Measurements from ENCODE around the gene ENTPD6. TPM values are rescaled to one million over a fixed set of nuclear protein-coding genes. Genes with fewer than 3 reads are reported as not detected.
"Not testable (repeated sequence)": the region's sequence is repeated elsewhere in the genome, so short reads cannot be mapped to it uniquely, and the experiment has no call there.

ENTPD6 gene
- total RNA-seq, 4 donors from 2014 or later = 33.8 to 103 (median 47.0) TPM

GRCh38 chr20:25258476-25258805, 62.9 kb downstream of the ENTPD6 start:
- Histone ChIP-seq H3K4me3 (no peak overlapping the region), H3K9me3 (no peaks in the 10 kb centered on the region), H3K36me3 (peaks cover 24% of the 10 kb centered on the region), H3K4me1 (peaks cover 26% of the 10 kb centered on the region), H3K27me3 (no peaks in the 10 kb centered on the region), H3K27ac (no peak overlapping the region)
- WGBS = 64% methylated on average over 6 of the region's 8 CpGs
- TF ChIP-seq POLR2AphosphoS5 (IDR thresholded peaks at IDR 0.05) (no peak), POLR2A (IDR thresholded peaks at IDR 0.05) (no peak), EP300 (IDR thresholded peaks at IDR 0.05) (no peak), CTCF (IDR thresholded peaks at IDR 0.05) (no peak)
- DNase-seq (ENCODE audit: low spot score in 2 of 2) = peak in 1 of 2 donors; percentile 70

- H3K4me1 ChIP-seq = peaks cover 26% of the 10 kb centered on the region
- 68% methylated on average over 4 of the region's 4 CpGs for WGBS
- no peak overlapping the region for H3K4me3 ChIP-seq
- no peaks in the 10 kb centered on the region for H3K27me3 ChIP-seq
- peak in 1 of 2 donors; percentile 55 for DNase-seq (ENCODE audit: low spot score in 2 of 2)
- H3K27ac ChIP-seq = no peak overlapping the region
- H3K9me3 ChIP-seq = no peaks in the 10 kb centered on the region
- TF ChIP-seq POLR2AphosphoS5 (IDR thresholded peaks at IDR 0.05) = no peak
- TF ChIP-seq CTCF (IDR thresholded peaks at IDR 0.05) = no peak
- no peak for TF ChIP-seq POLR2A (IDR thresholded peaks at IDR 0.05)
- no peak for TF ChIP-seq EP300 (IDR thresholded peaks at IDR 0.05)
- peaks cover 24% of the 10 kb centered on the region for H3K36me3 ChIP-seq
These were observed 63.3 kb downstream of the ENTPD6 start for GRCh38 chr20:25258828-25259227.

GRCh38 chr20:25259358-25259757, 63.8 kb downstream of the ENTPD6 start:
- WGBS = 85% methylated on average over 12 of the region's 12 CpGs

GRCh38 chr20:25259788-25260254, 64.3 kb downstream of the ENTPD6 start:
- Histone ChIP-seq H3K27me3 (no peaks in the 10 kb centered on the region), H3K36me3 (peaks cover 24% of the 10 kb centered on the region), H3K9me3 (no peaks in the 10 kb centered on the region), H3K4me3 (no peak overlapping the region), H3K27ac (no peak overlapping the region), H3K4me1 (peaks cover 21% of the 10 kb centered on the region)
- 95% methylated on average over 9 of the region's 9 CpGs for WGBS
- peak in 1 of 2 donors; percentile 65 for DNase-seq (ENCODE audit: low spot score in 2 of 2)
- TF ChIP-seq POLR2AphosphoS5 (IDR thresholded peaks at IDR 0.05) = no peak

More at GRCh38 chr20:25259358-25259757, 63.8 kb downstream of the ENTPD6 start:
- peaks cover 23% of the 10 kb centered on the region for H3K4me1 ChIP-seq
- H3K27me3 ChIP-seq = no peaks in the 10 kb centered on the region
- TF ChIP-seq POLR2A (IDR thresholded peaks at IDR 0.05) (no peak), EP300 (IDR thresholded peaks at IDR 0.05) (no peak), CTCF (IDR thresholded peaks at IDR 0.05) (no peak), POLR2AphosphoS5 (IDR thresholded peaks at IDR 0.05) (no peak)
- peaks cover 24% of the 10 kb centered on the region for H3K36me3 ChIP-seq
- DNase-seq (ENCODE audit: low spot score in 2 of 2) = peak in 1 of 2 donors; percentile 56
- H3K27ac ChIP-seq = no peak overlapping the region
- no peak overlapping the region for H3K4me3 ChIP-seq
- no peaks in the 10 kb centered on the region for H3K9me3 ChIP-seq

- peaks cover 24% of the 10 kb centered on the region for H3K36me3 ChIP-seq
- peak in 1 of 2 donors; percentile 26 for DNase-seq (ENCODE audit: low spot score in 2 of 2)
- not testable (repeated sequence) for H3K4me3 ChIP-seq, H3K27ac ChIP-seq, H3K27me3 ChIP-seq, H3K9me3 ChIP-seq
- H3K4me1 ChIP-seq = peaks cover 13% of the 10 kb centered on the region
- 95% methylated on average over 14 of the region's 16 CpGs for WGBS
These were observed 65.4 kb downstream of the ENTPD6 start for GRCh38 chr20:25260770-25261437.

GRCh38 chr20:25269057-25269832, 73.7 kb downstream of the ENTPD6 start:
- 88% methylated on average over 11 of the region's 11 CpGs for WGBS
- Histone ChIP-seq H3K27ac (no peak overlapping the region), H3K36me3 (peaks cover 45% of the 10 kb centered on the region)

More at GRCh38 chr20:25269057-25269832, 73.7 kb downstream of the ENTPD6 start:
- no peaks in the 10 kb centered on the region for H3K27me3 ChIP-seq
- no peak overlapping the region for H3K4me3 ChIP-seq
- peak; percentile 40 to 69 for DNase-seq (ENCODE audit: low spot score in 2 of 2)
- H3K9me3 ChIP-seq = no peaks in the 10 kb centered on the region
- peaks cover 23% of the 10 kb centered on the region for H3K4me1 ChIP-seq
- TF ChIP-seq EP300 (IDR thresholded peaks at IDR 0.05) = no peak
- no peak for TF ChIP-seq POLR2A (IDR thresholded peaks at IDR 0.05)
- no peak for TF ChIP-seq POLR2AphosphoS5 (IDR thresholded peaks at IDR 0.05)
- TF ChIP-seq CTCF (IDR thresholded peaks at IDR 0.05) = no peak
